Dendritic cell treated with granulocyte-macrophage colony-stimulating factor and Interleukin-4, amounts not matched to agents 40 ng/mL and 50 ng/mL, for 4 days (primary cell): Measurements from ENCODE around the gene PLCD1.

ENCODE experiments used
- H3K27ac Mint-ChIP-seq: one replicate; pipeline ENCODE4 v1.8.0; 2022; ENCODE audit warnings: mild to moderate bottlenecking, mixed read lengths
- H3K27me3 Mint-ChIP-seq: one replicate; pipeline ENCODE4 v1.8.0; 2022; ENCODE audit warnings: mild to moderate bottlenecking, mixed read lengths
- H3K36me3 Mint-ChIP-seq: one replicate; pipeline ENCODE4 v1.8.0; 2022; ENCODE audit warnings: low read depth, mixed read lengths
- H3K4me1 Mint-ChIP-seq: one replicate; pipeline ENCODE4 v1.8.0; 2022; ENCODE audit warnings: low read depth, mixed read lengths
- H3K4me3 Mint-ChIP-seq: one replicate; pipeline ENCODE4 v1.8.0; 2022; ENCODE audit warnings: mild to moderate bottlenecking, moderate library complexity, mixed read lengths
- H3K9me3 Mint-ChIP-seq: one replicate; pipeline ENCODE4 v1.8.0; 2022; ENCODE audit warnings: mixed read lengths
- intact Hi-C: fragments of 100-400 bp; cut with micrococcal nuclease; formaldehyde crosslinking; loops from one replicate; pipeline ENCODE4 v1.15.0; 2022

The PLCD1 gene

DNA sequence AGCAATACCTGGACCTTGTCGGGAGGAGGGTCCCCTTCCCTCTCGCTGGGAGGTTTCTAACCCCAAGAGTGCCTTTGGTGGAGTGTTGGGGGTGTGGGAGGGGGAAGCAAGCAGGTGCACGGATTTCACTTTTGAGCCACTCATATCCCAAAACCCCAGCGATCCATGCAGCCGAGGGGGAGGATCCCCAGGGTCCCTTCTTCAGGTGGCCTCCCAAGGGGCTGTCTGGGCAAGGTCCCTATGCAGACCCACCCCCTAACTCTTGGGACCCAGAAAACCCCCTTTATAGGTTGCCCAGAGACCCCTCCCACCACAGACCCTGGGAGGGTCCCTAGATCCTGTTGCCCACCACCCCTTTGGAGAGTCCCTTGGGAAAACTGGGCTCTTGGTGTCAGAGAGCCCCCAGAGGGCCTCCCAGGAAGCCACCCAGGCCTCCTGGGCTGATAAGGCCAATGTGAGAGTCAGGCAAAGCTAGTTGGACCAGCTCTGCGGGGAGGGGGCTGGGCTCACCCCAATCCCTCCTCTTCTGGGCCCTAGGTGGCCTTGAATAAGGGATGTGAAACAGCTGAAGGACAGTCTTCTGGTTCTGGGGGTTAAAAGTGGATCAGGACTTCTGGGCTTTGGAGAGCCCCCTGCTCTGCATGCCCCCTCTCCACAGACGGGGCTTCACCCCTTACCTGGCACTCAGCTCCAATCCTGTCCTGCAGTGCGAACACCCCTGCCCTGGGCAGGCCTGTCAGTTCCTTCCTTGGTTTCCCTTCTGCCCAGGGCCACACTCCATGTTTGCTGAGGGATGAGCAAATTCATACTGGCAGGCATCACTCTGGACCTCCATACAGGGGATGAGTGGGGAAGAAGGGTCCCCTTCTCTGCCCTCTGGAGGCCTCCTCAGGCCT is 932 bp upstream of the PLCD1 start:
- Mint-ChIP-seq H3K4me3 (peak overlapping the region; percentile 49), H3K27me3 (peaks cover 61% of the 10 kb centered on the region)
- intact Hi-C loops = no loop called here

DNA sequence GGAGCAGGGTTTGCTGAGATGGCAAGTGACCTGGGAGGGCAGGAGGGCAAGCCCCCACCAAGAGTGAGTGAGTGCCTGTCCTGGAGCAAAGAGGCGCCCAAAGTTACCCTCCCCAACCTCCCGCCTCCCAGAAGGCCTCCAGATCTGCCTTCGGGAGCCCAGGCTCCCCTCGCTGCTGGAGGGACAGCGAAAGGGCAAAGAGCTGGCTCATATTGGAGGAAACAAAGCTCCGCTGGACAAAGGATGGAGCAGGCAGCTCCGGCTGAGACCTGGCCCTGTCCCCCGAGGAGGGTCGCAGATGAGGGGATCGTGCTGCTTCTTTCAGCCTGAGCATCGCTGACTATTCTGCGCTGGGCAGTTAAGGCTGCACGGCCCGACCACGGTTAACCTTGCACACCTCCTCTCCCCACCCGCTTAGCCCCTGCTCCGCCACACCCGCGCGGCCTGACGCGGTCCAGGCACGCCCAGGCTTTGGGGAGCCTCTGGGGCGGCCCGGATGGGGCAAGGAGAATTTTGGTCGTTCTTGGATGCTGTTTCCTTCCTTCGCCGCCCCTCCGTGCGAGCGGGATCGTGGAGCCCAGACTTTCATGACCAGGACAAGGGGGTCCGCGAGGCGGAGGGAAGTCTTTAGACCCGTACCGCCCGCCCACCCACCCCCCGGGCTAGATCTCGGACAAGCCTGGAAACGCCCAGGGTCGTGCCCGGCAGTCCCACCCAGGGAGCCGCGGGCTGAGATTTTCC is 651 bp downstream of the PLCD1 start:
- Mint-ChIP-seq H3K4me1 (peaks cover 57% of the 10 kb centered on the region), H3K27me3 (peaks cover 57% of the 10 kb centered on the region), H3K4me3 (peak overlapping the region; percentile 70), H3K9me3 (no peaks in the 10 kb centered on the region), H3K27ac (peak overlapping the region; percentile 37), H3K36me3 (peaks cover 8% of the 10 kb centered on the region)
- intact Hi-C loops = no loop called here

More for the DNA sequence above, 932 bp upstream of the PLCD1 start:
- no peaks in the 10 kb centered on the region for H3K36me3 Mint-ChIP-seq
- peaks cover 41% of the 10 kb centered on the region for H3K4me1 Mint-ChIP-seq
- H3K27ac Mint-ChIP-seq = peak overlapping the region; percentile 60
- no peaks in the 10 kb centered on the region for H3K9me3 Mint-ChIP-seq

DNA sequence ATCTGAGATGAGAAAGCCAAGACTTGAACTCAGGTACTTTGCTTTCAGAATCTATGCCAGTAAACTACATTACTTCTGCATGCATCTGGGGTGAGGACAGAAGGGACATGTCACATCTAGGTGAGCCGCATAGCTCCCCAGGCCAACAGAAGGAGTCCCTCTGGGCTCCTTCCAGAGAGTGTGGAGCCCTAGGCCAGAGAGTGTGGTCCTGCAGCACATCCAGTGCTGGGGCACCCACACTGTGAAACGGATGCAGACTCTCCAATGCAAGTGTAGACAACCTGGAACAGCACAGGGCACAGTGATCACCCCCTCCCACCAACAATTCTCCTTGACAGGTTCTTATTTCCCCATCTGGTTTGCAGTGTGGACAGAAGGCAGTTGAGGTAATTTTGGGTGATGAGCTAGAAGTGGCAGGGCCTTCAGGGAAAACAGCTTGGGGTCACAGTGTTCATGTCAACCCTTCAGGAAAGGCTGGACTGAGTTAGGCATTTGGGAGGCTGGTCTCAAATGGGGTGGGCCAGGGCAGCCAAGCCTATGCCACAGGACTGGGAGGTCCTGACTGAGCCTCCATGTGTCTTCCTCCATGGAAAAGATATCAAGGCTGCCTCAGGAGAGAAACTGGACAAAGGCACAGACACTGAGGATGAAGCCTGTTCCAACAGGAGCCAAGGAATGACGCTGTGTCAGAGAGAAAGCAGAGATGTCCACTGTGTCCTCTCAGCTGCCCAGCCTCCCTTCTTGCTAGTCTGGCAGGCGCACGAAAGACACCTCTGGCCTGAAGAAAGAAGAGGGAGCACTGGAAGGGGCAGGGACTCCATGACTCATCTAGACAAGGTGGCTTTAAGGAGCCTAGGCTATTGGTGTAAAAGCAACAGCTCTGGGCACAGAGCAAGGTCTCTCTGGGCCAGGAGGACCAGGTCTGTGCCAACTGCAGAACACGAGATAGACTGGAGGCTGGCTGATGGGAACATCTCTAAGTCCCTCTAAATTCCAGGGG is 1.7 kb downstream of the PLCD1 start:
- Mint-ChIP-seq H3K27ac (peak overlapping the region; percentile 38), H3K27me3 (peaks cover 49% of the 10 kb centered on the region), H3K4me3 (no peak overlapping the region), H3K36me3 (peaks cover 8% of the 10 kb centered on the region), H3K9me3 (no peaks in the 10 kb centered on the region), H3K4me1 (peaks cover 65% of the 10 kb centered on the region)
- intact Hi-C loops = no loop called here

DNA sequence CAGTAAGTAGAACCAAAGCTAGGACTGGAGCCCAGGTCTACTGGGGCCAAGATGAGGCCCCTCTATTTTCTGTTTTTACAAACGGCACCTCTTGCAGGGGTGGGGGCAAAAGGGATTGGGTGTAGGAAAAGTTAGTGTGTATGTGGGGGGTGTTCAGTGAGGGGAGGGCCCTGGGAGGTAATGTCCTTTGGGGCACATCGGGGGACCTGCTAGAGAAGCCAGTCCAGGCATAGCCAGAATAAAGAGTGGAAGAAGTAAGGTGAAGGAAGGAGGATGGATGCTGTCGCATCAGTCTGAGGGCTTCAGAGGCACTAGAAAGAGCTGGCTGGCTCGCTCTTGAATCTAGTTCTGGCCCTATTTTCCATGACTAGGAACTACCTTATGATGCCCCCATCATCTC is 2.6 kb downstream of the PLCD1 start:
- H3K27me3 Mint-ChIP-seq = peaks cover 44% of the 10 kb centered on the region
- intact Hi-C loops = no loop called here
- H3K4me1 Mint-ChIP-seq = peaks cover 69% of the 10 kb centered on the region
- H3K36me3 Mint-ChIP-seq = peaks cover 8% of the 10 kb centered on the region
- H3K27ac Mint-ChIP-seq = no peak overlapping the region
- no peaks in the 10 kb centered on the region for H3K9me3 Mint-ChIP-seq
- no peak overlapping the region for H3K4me3 Mint-ChIP-seq

DNA sequence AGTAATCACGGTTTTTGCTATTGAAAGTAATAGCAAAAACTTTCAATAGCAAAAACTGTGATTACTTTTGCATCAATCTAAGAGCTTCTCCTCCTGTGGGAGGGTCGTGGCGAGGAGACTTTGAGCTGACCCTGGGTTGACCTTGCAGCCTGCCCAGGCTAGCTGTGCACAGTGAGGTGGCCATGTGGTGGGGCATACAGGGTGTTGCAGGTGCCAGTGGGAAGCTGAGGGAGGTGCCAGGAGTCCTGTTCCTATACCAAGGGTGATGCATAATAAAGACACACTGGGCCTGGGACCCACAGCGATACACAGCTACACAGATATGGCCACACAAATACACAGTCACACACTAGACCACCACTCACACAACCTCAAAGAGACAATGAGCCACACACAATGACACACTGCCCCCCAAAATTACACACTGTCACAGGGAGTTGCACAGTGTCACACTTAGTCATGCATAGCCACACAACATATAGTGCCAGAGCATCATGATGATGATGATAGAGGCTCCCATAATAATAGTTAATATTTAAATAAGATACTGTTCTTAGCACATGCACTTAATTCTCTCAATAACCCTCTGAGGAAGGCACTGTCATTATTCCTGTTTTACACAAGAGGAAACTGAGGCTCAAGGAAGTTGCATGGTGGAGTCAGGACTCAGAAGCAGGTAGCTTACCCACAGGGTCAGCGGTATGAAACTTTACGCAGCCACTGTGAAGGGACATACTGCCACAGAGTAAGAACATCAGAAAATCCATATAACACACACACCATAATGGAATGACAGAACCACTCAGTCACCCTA is 6.3 kb downstream of the PLCD1 start:
- intact Hi-C loops = no loop called here
- Mint-ChIP-seq H3K27ac (peak overlapping the region; percentile 100), H3K4me3 (no peak overlapping the region), H3K9me3 (no peaks in the 10 kb centered on the region), H3K4me1 (peaks cover 43% of the 10 kb centered on the region), H3K36me3 (peaks cover 30% of the 10 kb centered on the region), H3K27me3 (peaks cover 17% of the 10 kb centered on the region)

DNA sequence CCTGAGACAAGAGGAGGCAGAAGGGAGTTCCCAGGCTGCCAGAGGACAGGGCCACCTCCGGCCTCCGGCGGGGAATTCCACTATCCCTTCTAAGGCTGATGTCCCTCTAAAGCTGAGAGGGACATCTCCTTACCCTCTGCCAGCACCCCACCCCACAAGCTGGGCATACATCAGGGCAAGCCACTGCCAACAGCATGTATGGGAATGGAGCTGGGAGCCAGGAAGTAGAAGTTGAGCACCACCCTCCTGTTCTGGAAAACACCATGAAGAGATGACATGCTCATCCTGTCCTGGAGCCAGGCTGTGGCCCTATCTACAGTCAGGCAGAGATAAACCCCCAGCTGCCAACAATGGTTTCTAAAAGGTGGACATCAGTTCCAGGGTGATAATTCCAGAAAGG is 7.1 kb downstream of the PLCD1 start:
- Mint-ChIP-seq H3K4me1 (peaks cover 36% of the 10 kb centered on the region), H3K36me3 (peaks cover 38% of the 10 kb centered on the region), H3K27me3 (peaks cover 9% of the 10 kb centered on the region), H3K27ac (peak overlapping the region; percentile 27), H3K9me3 (no peaks in the 10 kb centered on the region), H3K4me3 (no peak overlapping the region)
- intact Hi-C loops = no loop called here

DNA sequence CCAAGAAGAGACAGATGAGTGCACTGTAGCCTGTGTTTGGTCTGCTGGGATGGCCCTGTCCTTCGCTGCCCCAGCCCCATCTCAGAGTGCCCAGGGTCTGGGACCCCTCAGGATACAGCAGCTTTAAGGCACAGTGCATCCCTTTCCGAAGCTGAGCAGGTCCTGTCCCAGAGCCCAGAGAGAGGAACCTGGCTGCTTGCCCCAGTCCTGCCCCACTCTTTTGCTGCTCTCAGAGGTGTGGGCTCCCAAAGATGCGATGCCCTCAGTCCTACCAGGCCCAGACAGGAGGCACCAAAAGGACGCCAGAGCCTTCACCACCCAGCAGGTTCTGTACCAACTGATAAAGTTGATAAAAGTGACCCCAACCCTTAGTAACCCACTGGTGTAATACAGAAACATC is 8.2 kb downstream of the PLCD1 start:
- intact Hi-C loops = no loop called here
- Mint-ChIP-seq H3K4me1 (peaks cover 36% of the 10 kb centered on the region), H3K4me3 (no peak overlapping the region), H3K27me3 (no peaks in the 10 kb centered on the region), H3K36me3 (peaks cover 46% of the 10 kb centered on the region), H3K9me3 (peaks cover 4% of the 10 kb centered on the region), H3K27ac (no peak overlapping the region)

DNA sequence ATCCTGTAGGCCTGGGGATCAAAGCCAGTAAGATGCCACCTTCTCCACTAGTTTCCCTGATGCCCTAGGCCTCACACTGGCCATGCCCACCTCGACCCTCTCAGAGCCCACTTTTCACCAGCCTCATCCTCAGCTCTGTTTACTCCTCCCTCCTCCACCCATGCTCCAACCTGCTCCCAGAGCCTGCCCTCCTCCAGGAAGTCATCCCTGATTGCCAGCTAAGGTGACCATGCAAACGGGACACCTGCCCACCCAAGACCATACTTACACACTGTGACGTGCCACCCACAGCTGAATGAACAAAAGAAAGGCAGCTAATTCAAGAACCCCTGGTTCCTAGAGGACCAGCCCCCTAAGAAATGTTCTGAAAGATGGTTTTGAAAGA is 9.1 kb downstream of the PLCD1 start:
- Mint-ChIP-seq H3K4me1 (peaks cover 29% of the 10 kb centered on the region), H3K36me3 (peaks cover 53% of the 10 kb centered on the region), H3K27ac (no peak overlapping the region), H3K4me3 (no peak overlapping the region), H3K27me3 (no peaks in the 10 kb centered on the region), H3K9me3 (peaks cover 7% of the 10 kb centered on the region)
- intact Hi-C loops = no loop called here

DNA sequence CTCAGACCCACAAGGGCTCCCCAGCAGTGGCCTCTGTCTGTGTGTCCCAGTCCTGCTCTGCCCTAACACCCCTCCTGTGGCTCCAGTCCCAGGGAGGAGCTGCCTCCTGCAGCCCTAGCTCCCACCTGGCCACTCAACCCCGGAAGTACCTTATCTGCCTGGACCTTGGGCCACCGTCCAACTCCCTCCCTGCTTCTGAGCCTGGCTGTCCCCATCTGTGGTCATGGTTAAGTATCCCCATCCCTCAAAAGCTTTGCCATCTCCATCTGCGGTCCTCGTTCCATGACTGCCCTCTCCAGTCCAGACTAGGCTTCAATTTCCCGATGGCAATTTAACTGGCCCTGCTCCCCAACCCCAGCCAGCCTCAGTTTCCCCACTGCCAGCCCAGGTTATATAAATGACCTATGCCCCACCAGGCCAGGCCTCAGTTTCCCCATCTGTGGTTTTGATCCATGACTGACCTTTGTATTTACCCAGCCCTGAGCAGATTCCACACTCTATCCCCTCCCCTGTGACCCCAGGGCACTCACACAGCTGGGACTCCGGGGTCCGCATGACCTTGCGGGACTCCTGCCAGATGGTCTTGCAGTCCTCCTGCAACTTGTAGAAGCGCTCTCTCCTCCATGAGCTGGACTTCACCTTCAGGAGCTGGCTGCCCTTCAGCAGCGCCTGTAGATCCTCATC is 9.6 kb downstream of the PLCD1 start:
- Mint-ChIP-seq H3K9me3 (peaks cover 7% of the 10 kb centered on the region), H3K4me1 (peaks cover 24% of the 10 kb centered on the region), H3K4me3 (no peak overlapping the region), H3K27me3 (no peaks in the 10 kb centered on the region), H3K27ac (no peak overlapping the region), H3K36me3 (peaks cover 51% of the 10 kb centered on the region)
- intact Hi-C loops = no loop called here

DNA sequence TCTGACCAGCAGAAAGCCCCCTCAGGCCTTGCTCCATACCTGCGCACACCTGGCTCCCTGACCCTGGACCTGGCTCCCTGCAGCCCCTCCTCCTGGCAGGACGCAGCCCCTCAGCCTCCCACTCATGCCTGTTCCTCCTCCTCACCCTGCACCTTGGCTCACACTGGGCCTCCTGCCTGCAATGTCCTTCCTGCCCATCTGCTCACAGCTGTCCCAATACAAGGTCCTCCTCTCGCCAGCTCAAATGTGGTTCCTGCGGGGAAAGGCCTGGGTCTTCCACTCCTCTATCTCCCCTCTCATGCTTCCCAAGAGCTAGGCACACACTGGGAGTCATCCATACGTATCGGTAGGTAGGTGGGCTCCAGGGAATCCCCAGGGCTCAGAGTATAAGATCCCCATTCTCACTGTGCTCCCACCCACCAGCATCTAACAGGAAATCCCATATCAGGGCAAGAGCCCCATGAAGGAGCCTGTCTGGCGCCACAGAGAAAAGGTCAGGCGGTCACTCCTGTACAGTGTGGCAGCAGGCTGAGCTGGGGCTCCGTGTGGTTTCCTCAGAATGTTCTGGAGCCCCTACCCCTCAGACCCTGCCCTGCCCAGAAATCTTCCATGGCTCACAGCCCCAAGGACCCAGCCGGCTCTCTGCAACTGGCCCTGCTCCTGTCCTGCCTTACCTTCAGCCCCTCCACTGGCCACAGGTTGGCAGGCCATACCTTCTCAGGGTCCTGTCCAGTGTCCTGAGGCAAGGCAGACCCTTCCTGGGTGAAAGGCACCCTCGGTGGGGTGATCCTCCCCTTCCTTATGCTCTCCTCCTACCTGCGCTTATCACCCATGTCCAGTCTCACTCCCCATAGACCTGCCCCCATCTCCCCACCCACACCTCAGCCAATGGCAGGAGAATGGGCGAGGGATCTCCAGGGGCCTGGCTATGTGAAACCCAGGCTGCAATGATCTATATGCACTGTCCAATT is 10.9 kb downstream of the PLCD1 start:
- intact Hi-C loops = no loop called here
- Mint-ChIP-seq H3K4me1 (peaks cover 11% of the 10 kb centered on the region), H3K36me3 (peaks cover 45% of the 10 kb centered on the region), H3K4me3 (no peak overlapping the region), H3K27ac (no peak overlapping the region), H3K27me3 (no peaks in the 10 kb centered on the region), H3K9me3 (peaks cover 7% of the 10 kb centered on the region)

DNA sequence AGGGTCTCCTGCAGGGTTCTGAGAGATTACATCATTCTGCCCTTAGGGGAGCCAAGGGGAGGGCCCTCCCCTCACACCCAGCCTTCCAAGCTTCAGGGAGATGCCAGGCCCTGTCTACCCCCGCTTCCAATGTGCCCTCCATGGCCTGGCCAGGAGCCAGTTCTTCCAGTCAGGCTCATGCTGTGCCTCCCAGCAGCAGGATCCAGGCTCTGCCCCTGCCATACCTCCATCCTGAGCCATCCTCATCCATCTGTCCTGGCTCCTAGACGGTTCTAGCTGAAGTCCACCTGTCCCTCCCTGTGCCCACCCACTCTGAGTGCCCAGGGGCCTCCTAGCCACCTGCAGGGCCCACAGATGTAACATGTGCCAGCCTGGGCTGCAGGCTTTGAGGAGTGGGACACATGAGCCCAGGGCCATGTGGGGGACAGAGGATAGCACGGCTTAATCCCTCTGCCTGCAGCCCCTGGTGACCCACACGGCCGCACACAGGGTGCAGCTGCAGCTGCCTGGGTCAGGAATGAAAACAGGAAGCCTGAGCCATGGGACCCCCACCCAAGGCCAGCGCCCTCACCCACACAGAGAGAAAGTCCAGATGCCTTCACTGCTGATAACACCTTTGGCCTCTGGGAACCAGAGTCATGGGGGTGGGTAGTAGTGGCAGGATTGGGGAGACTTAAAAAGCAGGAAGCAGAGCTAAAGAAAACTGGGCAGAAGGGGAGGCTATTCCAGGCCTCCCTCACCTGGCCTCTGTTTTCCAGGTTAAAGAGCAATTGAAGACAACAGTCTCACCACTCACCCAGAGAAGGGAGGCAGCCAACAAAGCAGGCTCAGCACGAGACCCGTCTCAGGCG is 11.8 kb downstream of the PLCD1 start:
- H3K27me3 Mint-ChIP-seq = no peaks in the 10 kb centered on the region
- H3K36me3 Mint-ChIP-seq = peaks cover 45% of the 10 kb centered on the region
- H3K27ac Mint-ChIP-seq = no peak overlapping the region
- H3K4me1 Mint-ChIP-seq = peaks cover 5% of the 10 kb centered on the region
- no peak overlapping the region for H3K4me3 Mint-ChIP-seq
- intact Hi-C loops = no loop called here
- peaks cover 7% of the 10 kb centered on the region for H3K9me3 Mint-ChIP-seq
